HCT116 (cell line): ENCODE measurements around the gene CNTN2.

Experiments used
- EZH2 ChIP-seq: fragments of 200-600 bp; sonication (generic); IDR thresholded peaks from 2 replicates; pipeline ENCODE4 v1.6.1; 2017; ENCODE audit warnings: antibody characterized with exemption, mixed run types
- JUND ChIP-seq: IDR thresholded peaks from 2 replicates; pipeline ENCODE4 v1.6.1; 2012
- POLR2AphosphoS5 ChIP-seq: IDR thresholded peaks from 2 replicates; pipeline ENCODE4 v1.6.1; 2011; ENCODE audit warnings: mild to moderate bottlenecking, low read depth, low read length, moderate library complexity
- TCF7L2 ChIP-seq: IDR thresholded peaks from 2 replicates; pipeline ENCODE4 v1.7.0; 2011; ENCODE audit warnings: borderline replicate concordance, inconsistent platforms; ENCODE audit not compliant: insufficient read depth, insufficient read length; ENCODE audit errors: extremely low read depth
- ZNF274 ChIP-seq: fragments of 200-500 bp; sonication (Bioruptor generic); IDR thresholded peaks from 2 replicates; pipeline ENCODE4 v1.6.1; 2014; ENCODE audit warnings: mild to moderate bottlenecking, low read depth, low read length, inconsistent platforms
- TF ChIP-seq, protein P1 (sequence below), 3 experiments: fragments of 200-600 bp in 1 of 3; sonication (generic) in 1 of 3; IDR thresholded peaks in 2 of 3; conservative IDR thresholded peaks in 1 of 3; 2 replicates each; pipeline ENCODE4 v1.5.1; 2012 to 2017; ENCODE audit warnings: low read depth in 2 of 3, low read length in 2 of 3, antibody characterized with exemption in 1 of 3, borderline replicate concordance in 1 of 3, control low read depth in 1 of 3, mild to moderate bottlenecking in 1 of 3, mixed read lengths in 1 of 3, mixed run types in 1 of 3, moderate library complexity in 1 of 3; ENCODE audit not compliant: insufficient read depth in 1 of 3

DNA sequence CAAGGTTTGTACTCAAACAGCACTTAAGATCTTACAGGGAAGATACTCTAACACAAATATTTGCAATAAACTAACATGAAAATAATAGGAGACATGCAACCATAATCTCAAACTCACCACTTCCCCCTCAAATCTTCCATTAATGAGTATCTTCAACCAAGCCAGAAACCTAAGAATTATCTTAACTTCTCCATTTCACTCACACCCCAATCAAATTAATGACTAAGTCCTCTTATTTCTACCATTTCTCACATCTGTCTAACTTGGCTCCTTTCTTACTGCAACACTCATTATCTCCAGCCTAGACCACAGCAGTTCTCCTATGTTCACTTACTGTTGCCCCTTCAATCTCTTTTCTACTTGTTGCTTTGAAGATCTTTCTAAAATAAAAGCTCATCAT lies 68.3 kb downstream of the CNTN2 start:
- TF ChIP-seq, protein P1, sequence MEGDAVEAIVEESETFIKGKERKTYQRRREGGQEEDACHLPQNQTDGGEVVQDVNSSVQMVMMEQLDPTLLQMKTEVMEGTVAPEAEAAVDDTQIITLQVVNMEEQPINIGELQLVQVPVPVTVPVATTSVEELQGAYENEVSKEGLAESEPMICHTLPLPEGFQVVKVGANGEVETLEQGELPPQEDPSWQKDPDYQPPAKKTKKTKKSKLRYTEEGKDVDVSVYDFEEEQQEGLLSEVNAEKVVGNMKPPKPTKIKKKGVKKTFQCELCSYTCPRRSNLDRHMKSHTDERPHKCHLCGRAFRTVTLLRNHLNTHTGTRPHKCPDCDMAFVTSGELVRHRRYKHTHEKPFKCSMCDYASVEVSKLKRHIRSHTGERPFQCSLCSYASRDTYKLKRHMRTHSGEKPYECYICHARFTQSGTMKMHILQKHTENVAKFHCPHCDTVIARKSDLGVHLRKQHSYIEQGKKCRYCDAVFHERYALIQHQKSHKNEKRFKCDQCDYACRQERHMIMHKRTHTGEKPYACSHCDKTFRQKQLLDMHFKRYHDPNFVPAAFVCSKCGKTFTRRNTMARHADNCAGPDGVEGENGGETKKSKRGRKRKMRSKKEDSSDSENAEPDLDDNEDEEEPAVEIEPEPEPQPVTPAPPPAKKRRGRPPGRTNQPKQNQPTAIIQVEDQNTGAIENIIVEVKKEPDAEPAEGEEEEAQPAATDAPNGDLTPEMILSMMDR (IDR thresholded peaks at IDR 0.05 in 2 of 3, conservative IDR thresholded peaks at IDR 0.05 in 1 of 3; ENCODE audit: borderline replicate concordance in 1 of 3, insufficient read depth in 1 of 3, low read depth in 2 of 3, low read length in 2 of 3) = no peak
- TF ChIP-seq JUND (no peak), EZH2 (no peak), ZNF274 (no peak), POLR2AphosphoS5 (no peak), TCF7L2 (no peak)
